Epithelial cell of esophagus (primary cell): ENCODE data around the gene SYNPR.

Experiments used
- DNase-seq: peaks from one replicate; pipeline ENCODE4 v3.0.0; 2010; ENCODE audit warnings: low read depth
- H3K4me3 ChIP-seq: 2 replicates; pipeline ENCODE4 v1.5.1; 2011; ENCODE audit warnings: mild to moderate bottlenecking, low read length, control low read depth
- CTCF ChIP-seq: IDR thresholded peaks from 2 replicates; pipeline ENCODE4 v1.5.1; 2011; ENCODE audit warnings: low read depth, mild to moderate bottlenecking, low read length, control low read depth, inconsistent platforms; ENCODE audit not compliant: insufficient read depth; ENCODE audit errors: missing control alignments

The SYNPR gene

GRCh38 chr3:63481627-63482026 lies 203.5 kb downstream of the SYNPR start:
- no peak for DNase-seq
- no peak overlapping the region for H3K4me3 ChIP-seq
- TF ChIP-seq CTCF: no peak

GRCh38 chr3:63482341-63482740 lies 204.2 kb downstream of the SYNPR start:
- DNase-seq: no peak
- TF ChIP-seq CTCF: no peak
- H3K4me3 ChIP-seq: no peak overlapping the region

GRCh38 chr3:63492464-63492863 lies 214.4 kb downstream of the SYNPR start:
- DNase-seq: no peak

GRCh38 chr3:63493101-63493500 lies 215.0 kb downstream of the SYNPR start:
- no peak overlapping the region for H3K4me3 ChIP-seq
- no peak for TF ChIP-seq CTCF

More at GRCh38 chr3:63492464-63492863, 214.4 kb downstream of the SYNPR start:
- H3K4me3 ChIP-seq: no peak overlapping the region
- no peak for TF ChIP-seq CTCF

GRCh38 chr3:63494646-63495045 lies 216.5 kb downstream of the SYNPR start:
- no peak overlapping the region for H3K4me3 ChIP-seq
- DNase-seq: no peak
- no peak for TF ChIP-seq CTCF

More at GRCh38 chr3:63493101-63493500, 215.0 kb downstream of the SYNPR start:
- DNase-seq: no peak

- H3K4me3 ChIP-seq: no peak overlapping the region
- no peak for TF ChIP-seq CTCF
- no peak for DNase-seq
Observed at GRCh38 chr3:63497641-63498040, 219.5 kb downstream of the SYNPR start.

- DNase-seq: no peak
- TF ChIP-seq CTCF: no peak
Observed at GRCh38 chr3:63500196-63500595, 222.1 kb downstream of the SYNPR start.

More at GRCh38 chr3:63500196-63500595, 222.1 kb downstream of the SYNPR start:
- H3K4me3 ChIP-seq: no peak overlapping the region
